Inflammatory macrophage treated with lipopolysaccharide for 4 hours (primary cell): ENCODE results near the gene TMPO.
"Not testable (repeated sequence)": the region's sequence is repeated elsewhere in the genome, so short reads cannot be mapped to it uniquely, and the experiment has no call there.

Experiments
- DNase-seq: peaks from one replicate; pipeline ENCODE4 v3.0.0-alpha.2; 2020

The TMPO gene

DNA sequence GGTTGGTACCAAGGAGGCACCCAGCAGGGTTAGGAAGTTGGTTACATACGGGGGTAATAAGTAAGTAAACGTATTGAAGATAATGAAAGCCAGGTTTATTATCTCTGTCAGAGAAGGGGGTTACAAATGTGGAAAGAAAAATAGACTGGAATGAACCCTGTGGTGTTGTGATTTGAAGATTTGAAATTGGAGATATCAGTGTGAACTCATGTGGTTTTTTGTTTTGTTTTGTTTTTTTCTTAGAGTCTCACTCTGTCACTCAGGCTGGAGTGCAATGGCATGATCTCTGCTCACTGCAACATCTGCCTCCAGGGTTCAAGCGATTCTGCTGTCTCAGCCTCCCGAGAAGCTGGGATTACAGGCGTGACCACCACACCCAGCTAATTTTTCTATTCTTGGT, 64.0 kb downstream of the TMPO start:
- no peak for DNase-seq

DNA sequence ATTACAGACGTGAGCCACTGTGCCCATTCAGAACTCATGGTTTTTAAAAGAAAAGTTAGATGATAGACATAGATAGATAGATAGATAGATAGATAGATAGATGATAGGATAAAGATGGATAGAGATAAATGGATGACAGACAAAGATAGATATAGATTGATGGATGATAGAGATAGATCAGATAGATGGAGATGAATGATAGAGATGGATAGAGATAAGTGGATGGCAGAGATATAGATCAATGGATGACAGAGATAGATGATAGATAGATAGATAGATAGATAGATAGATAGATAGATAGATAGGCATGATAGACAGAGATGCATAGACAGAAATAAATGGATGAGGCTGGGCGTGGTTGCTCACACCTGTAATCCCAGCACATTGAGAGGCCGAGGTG, 64.4 kb downstream of the TMPO start:
- DNase-seq, result no peak

DNA sequence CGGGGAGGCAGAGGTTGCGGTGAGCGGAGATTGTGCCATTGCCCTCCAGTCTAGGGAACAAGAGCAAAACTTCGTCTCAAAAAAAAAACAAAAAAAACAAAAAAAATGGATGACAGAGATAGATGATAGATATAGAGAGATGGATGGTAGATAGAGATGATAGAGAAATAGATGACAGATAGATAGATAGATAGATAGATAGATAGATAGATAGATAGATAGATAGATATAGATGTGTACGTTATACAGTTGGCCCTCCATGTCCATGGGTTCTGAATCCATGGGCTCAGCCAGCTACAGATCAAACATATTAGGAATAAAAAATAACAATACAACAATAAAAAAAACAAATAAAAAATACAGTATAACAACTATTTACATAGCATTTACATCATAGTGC, 65.3 kb downstream of the TMPO start:
- no peak for DNase-seq

DNA sequence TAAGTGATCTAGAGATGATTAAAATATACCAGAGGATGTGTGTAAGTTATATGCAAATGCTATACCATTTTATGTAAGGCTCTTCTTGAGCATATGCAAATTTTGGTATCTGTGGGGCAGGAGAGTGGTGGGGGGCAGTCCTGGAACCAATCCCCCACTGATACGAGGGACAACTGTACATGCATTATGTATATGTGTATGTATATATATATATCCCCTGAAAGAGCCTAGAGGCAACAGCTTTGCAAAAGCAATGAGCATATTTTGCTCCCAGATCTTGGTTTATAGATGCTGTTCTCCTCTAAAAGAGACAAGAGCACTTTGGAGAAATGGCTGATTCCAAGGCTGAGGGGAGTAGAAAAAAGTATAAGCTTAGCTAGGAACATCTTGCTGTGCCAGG, 65.7 kb downstream of the TMPO start:
- no peak for DNase-seq

DNA sequence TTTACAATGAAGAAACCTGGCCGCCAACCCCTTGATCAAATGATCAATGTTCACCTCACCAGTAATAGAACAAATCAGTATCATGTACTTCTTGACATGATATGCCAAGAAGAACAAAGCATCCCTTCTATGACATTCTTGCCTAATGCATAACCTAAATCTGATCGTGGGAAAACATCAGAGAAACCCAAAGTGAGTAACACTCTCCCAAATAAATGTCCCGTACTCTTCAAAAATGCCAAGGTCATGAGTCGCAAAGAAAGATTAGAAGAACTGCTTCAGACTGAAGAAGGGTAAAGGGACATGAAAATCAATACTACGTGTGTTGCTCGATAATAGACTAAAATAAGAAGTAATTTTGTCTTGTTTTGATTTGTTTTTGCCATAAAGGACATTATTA, 66.7 kb downstream of the TMPO start:
- no peak for DNase-seq

DNA sequence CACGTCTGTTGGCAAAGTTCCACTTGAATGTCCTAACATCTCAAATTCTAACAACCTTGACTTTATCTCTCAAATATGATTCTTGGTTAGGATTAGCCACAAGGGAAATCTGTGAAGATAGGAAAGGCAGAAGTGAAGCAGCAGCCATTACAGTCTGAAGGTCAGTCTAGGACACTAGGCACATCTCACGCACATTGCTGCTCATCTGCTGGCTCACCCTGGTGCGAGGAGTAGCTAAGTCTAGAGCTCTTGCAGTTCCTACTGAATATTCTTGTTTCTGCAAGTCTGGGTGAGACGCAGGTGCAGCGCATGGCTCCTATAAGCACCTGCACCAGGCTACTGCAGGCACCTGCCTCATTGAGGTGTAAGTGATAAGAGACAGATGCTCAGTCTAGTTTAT, 71.7 kb downstream of the TMPO start:
- no peak for DNase-seq

DNA sequence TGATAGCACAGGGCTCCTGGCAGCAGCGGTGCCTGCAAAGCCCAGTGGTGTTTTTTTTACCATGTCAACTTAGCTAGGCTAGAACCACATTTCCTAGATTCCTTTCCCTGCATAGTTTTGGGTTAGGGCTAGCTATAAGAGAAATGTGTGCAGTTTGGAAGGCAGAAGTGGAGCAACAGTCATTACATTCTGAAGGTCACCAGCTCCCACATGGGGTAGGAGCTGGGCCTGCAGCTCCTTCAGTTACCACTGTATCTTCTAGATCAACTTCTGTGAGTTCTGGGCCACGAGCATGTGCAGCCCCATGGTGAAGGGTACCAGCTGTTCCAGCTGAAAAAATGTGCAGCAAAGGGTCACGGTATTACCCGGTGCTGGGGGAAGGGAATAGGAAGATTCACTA, 75.8 kb downstream of the TMPO start:
- DNase-seq, result no peak

DNA sequence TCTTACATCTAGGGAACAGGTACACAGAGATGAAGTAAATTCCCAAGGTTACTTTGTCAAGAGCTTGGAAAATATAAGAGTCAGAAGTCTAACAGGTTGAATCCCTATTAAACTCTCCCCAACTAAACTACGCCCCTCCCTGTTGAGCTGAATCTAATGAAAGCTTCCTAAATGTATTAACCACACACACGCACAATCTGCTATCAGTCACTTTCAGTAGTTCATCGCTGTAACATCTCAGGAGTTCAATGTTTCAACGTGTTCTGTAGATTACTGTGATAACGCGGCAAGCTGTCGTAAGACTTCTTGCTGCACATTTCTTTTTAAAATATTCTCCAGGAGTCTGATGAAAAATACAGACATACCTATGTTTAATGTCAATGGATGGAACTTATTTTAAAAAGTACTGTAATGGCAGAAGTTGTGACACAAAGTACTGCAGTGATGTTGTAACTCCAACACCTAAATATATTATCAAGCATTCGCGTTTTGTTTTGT, 77.5 kb downstream of the TMPO start:
- DNase-seq, result no peak

DNA sequence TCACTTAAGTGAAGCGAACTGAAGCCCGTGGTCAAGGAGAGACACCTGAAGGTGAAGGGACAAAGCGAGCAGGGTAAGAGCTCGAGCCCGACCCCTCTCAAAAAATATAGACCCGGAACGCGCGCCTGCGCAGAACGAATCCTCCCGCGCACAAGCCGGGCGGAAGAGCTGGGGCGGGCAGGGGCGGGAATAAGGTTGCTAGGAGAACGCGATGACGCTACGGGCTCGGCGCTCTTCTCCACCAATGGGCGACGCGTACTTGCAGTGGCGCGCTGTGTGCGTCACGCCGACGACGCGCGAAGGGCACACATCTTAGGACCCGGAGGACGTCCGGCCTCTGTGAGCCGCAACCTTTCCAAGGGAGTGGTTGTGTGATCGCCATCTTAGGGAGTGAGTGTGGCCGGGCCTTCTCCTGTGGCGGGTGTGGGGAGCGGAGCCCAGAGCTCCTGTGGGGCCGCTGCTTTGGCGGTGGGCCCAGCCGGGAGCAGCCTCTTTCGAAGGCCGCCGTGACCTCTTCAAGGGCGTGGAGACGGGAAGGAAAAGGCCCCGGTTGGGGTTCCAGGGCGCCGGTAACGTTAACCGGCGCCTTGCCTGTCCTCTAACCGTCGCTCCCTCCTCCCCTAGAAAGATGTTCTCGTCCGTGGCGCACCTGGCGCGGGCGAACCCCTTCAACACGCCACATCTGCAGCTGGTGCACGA, 78.1 kb downstream of the TMPO start, which contains the start of gene SLC25A3:
SLC25A3 (plus strand) TSS at position 336 of the 699 bp plus-strand sequence; CDS start at position 629, 293 bp downstream.
- DNase-seq, result peak; percentile 99

DNA sequence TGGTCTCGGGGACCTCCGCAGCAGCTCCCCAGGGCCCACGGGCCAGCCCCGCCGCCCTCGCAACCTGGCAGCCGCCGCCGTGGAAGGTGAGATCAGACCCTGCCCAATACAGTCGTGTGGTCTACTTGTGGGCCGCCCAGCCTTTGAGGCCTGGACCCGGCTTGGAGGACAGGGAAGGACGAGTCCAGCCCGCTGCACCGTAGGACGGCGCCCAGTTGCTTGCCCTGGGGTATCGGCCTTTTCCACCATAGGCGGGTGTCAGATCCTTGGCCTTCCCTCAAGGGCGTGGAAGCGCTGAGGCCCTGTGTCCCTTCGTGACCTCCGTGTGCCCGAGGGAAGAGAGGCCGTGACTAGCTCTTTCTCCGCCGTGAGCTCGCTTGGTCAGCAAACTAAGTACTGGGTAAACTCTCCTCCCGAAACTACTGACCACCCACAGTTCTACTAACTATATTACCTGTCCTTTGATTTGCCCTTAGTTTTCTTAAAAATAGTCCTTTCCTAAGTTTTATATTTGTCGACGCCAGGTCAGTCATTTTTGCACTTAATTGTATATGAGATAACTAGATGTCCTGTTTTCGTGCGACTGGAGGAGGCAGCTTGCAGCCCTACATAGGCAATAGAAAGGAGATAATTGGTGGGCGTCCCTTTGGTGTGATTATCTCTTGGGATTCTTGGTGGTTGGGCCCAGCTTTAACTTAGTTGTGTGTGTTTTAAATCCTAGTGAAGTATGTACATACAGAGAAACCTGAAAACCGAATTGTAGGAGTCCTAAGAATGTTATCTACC, 78.9 kb downstream of the TMPO start:
- peak; percentile 60 for DNase-seq

DNA sequence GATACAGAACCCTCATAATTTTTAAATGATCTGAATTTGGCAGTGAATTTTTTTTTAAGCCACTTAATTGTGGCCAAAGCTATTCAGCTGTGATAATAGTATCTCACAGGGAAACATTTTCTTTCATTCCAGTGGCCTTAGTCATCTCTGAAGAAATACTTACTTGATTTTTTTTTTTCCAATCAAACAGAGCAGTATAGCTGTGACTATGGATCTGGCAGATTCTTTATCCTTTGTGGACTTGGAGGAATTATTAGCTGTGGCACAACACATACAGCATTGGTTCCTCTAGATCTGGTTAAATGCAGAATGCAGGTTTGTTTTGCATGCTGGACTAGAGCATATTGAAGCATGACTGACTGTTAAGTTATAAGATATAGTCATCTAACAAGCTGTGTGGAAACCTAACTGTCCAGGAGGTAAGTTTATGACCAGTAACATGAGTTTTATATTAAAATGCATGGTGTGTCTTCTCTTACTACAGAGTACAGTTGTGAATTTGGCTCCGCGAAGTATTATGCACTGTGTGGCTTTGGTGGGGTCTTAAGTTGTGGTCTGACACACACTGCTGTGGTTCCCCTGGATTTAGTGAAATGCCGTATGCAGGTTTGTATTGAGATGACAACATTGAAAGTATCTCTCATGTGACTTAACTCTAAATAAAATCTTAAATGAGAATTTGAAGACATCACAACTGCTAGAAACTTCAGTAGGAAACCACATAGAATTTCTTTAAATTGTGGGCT, 80.0 kb downstream of the TMPO start:
- no peak for DNase-seq

DNA sequence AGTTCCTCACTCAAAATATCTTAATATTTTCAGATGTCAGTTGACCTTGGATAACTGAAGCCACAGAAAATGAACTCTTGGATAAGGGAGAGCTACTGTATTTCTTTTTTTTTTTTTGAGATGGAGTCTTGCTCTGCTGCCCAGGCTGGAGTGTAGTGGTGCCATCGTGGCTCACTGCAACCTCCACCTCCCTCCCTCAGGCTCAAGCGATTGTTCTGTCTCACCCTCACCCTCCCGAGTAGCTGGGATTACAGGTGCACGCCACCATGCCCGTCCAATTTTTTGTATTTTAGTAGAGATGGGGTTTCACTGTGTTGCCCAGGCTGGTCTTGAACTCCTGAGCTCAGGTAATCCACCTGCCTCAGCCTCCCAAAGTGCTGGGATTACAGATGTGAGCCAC, 81.9 kb downstream of the TMPO start:
- not testable (repeated sequence) for DNase-seq
